ENCODE results near the gene ACAA2.
A peak's percentile ranks its signal among the peaks of the same experiment; 100 is the strongest.

Gene ACAA2

DNA sequence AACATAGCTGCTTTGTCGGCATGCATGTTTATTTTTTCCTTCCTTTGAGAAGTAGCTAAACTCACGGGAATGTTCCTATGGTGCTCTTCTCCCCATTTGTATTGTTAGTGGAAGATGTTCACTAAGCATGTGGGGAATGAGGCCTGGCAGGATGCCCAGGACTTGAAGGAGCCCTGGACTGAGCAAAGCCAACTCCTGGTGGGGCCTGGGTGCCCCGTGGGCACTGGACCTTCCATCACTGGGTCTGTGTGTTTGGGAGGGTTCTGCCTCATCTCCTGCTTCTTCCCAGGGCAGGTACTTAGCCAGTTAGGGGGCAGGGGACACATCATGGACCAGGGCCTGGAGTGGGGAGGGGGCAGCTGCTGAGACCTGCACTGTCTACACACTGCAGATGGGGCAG, 49.3 kb downstream of the ACAA2 start:
- no peak for DNase-seq

DNA sequence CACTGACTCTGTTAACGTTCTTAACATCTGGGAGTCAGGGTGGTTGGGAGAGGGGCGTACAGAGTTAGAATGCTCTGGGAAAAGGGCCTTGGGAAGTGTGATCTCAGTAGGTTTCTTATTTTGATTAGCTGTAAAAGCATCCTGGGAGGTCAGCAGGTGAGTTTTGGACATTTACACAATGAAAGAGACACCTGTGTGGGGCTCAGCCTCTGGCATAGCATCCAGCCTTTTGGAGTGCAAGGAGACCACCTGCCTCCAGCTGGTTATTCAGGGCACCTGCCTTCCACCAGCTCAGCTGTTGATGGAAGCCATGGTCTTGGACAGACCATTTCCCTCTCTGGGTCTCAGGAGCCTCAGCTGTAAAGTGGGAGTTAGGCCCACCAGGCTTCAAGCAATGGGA, 49.7 kb downstream of the ACAA2 start:
- DNase-seq = no peak

DNA sequence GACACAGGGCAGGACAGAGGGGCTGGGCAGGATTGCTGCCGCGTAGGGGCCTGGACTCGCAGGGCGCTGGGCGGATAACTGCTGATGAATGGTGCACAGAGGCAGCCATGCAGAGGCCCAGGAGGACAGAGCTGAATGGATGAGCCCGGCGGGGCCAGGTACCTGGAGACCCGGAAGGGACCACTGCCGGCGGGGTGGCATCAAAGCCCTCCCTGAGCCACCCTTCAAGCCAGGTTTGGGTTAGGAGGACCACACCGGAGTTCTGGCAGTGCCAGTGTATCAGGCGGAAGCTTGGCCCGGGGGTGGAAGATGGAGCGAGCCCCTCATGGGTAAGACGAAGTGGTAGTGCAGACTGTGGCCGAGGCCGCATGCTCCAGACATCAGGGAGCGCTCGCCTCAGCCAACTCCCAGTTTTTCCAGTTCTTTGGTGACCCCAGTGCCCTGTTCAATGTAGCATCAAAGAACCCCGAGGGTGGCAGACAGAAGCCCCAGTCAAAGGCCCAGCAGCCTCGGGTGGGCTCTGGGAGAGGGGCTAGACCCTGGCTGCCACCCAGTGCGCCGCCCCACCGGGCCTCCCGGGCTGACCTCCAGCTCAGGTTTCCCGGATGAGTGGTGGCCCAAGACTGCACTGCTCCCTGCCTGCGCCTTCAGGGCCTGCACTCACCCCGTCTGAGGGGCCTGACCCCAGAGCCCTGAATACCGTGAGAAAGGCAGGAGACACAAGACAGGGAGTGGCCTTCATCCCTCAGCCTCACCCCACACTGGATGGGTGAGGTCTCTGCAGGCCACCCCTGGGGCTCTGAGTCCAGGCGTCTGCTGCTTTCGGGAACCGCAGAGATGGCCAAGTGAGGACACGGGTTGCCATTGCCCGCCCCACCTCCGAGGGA, 50.9 kb downstream of the ACAA2 start:
- no peak for DNase-seq

DNA sequence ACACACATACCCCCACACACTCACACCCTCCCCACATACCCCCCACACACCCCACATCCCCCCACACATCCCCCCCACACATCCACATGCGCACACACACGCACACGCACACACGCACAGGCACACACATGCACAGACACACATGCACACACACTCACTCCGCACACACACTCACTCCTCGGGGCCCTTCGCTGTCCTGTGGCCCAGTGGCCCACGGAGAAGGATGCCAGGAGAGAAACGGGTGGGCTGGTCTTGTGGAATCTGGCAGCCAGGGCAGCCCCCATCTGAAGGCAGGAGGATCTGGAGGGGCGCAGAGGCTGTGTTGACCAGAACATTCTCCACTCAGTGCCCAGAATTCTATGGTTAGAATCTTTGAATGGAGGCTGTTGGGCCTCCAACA, 51.6 kb downstream of the ACAA2 start:
- DNase-seq = no peak

DNA sequence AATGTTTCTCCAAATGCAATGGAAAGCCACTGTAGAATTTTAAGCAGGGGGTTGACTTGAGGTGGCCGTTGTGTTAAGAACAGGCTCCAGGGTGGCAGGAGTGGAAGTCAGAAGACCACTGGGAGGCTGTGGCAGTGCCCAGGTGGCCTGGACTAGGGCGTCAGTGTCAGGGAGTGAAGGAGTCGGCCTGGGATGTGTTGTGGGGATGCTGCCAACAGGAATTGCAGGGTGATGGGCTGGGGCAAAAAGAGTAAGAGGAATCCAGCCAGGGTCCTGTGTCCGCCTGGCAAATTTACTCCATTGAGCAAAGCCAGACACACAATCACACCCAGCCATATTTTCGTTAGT, 55.1 kb downstream of the ACAA2 start:
- DNase-seq = no peak

DNA sequence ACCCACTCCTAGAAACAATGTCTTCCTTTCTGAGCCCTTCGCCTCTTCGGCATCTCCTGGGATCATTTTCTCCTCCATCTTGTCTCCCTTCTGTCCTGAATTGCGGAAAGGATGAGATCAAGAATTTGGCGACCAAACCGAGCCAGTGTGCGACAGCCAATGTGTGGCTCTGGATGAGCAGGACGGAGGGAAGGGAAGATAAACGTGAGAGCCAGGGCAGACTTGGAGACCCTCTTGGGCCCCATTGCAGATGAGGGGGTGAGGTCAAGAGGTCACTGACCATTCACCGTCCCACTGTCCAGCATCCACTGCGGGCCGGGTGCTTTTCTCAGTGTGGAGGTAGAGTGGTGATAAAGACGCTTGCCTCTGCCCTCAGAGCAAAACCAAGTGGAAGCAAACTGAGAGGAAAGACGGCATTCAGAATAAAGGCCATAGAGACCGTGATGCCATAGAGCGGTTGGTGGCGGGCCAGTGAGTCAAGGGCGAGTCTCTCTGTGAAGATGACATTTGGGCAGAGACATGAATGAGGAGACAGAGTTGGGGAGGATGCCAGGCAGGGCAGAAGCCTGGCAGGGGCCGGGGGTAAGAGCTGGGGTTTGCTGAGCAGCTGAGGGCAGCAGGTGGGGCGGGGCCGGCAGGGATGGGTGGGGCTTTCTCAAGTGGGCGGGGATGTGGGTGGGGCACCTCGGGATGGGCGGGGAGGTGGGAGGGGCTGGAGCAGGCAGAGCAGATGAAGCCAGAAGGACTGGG, 55.6 kb downstream of the ACAA2 start:
- DNase-seq = peak in 1 of 2 donors; percentile 10

DNA sequence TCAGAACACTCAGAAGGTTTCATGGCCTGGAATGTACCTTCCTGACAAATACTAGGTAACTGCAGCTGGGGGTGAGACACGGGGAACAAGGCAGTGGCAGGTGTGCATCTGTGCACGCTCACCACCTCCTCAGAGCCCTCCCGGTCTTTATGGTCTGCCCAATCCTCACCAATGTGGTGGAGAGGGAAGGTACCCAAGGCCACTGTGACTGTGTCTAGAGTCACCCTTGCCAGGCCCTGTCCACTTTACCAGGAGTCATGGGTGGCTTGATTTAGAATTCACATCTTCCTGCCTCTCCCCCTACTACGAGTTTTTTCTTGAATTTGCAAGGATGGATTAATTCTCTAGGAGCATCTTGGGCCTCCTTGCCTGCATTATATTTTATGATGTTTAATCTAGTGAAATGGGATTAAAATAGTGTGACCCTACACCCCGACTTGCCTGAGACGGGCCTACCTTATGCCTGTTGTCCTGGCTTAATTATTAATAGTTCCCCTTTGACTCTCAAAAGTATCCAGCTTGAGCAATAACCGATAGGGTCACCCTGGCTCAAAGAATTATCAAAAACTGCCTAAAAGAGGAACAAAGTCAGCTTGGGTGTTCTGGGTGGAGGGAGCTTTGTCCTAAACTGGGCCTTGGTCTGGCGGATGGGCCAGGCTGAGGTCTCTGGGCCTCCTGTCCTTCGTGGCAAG, 56.5 kb downstream of the ACAA2 start:
- no peak for DNase-seq

DNA sequence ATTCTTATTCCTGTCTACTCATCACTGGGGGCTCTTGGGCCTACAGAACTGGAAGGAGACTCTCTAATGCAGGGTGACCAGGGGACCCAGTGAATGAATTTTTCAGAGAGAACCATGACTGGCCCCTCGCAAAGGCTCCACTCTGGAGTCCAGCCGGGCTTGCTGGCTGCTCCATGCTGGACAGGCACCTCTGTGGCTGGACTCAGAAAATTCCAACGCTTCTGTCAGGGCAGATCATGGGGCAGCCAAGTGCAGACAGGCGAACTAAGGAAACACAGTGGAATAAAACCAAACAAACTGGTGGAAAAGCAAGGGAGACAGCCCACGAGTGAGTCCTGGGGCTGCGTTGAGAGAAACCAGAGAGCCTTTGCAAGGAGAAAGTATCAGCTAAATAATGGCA, 57.2 kb downstream of the ACAA2 start:
- no peak for DNase-seq

DNA sequence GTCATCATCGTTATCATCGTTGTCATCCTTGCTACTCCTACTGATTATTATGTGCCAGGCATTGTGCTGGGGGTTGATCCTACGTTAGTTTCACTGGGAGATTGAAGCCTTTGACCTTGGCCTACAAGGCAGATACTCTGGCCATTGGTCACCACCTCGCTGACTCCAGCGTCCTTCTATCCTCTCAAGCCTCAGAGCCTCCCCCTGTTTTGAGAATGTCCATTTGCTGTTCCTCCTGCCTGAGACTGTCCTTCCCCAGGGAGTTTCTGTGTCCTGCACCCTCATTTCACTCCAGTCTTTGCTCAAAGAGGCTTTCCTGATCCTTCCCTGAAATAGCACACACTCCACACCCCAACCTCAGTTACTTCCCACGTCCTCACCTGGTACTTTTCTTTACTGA, 57.8 kb downstream of the ACAA2 start:
- no peak for DNase-seq

DNA sequence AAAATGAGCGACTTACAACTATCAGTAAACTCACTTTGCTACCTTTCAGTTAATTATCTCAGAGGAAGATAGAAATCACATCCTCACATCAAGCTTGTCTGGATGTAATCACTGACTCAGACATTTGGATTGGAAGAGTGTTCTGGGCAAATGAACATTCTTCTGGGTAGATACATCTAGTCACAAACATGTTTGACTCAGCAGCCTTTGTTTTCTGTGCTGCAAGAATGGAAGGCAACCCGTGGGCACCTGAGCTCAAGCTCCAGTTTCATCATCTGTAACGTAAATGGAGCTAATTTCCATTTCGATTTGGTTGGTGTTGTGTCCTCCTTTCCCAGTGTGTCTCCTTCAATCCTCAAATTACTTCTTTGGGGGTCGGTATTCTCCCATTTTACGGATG, 58.5 kb downstream of the ACAA2 start:
- DNase-seq = no peak

DNA sequence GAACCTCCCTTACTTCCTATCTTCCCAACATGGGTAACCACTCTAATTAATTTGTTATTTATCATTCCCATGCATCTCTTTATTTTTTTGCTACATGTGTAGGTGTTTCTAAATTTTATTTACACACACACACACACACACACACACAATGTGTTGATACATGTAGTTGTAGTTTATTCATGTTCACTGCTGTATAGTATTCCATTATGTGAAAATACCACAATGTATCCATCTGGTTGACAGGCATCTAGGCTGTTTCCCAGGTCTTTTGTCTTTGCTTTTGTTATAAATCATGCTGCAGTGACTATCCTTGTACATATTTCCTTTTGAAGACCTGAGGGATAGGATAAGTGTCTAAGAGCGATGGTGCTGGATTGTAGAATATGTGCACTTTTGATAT, 59.7 kb downstream of the ACAA2 start:
- DNase-seq = no peak

DNA sequence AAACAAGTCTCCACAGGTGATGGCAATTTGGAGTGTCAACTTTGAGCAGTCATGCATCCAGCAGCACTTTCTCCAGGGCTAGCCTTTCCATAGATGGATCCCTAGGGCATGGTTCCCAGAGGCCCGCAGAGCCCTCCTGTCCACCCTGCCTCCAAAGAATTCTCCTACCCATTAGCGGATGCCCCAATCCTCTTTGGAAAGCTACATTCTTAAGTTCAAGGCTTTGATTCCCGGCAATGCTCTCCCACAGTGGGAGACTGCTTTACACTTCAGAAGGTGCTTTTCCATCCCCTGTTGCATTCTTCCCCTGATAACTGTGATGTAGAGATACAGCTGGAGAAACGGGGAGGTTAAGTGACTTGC, 61.3 kb downstream of the ACAA2 start:
- no peak for DNase-seq

DNA sequence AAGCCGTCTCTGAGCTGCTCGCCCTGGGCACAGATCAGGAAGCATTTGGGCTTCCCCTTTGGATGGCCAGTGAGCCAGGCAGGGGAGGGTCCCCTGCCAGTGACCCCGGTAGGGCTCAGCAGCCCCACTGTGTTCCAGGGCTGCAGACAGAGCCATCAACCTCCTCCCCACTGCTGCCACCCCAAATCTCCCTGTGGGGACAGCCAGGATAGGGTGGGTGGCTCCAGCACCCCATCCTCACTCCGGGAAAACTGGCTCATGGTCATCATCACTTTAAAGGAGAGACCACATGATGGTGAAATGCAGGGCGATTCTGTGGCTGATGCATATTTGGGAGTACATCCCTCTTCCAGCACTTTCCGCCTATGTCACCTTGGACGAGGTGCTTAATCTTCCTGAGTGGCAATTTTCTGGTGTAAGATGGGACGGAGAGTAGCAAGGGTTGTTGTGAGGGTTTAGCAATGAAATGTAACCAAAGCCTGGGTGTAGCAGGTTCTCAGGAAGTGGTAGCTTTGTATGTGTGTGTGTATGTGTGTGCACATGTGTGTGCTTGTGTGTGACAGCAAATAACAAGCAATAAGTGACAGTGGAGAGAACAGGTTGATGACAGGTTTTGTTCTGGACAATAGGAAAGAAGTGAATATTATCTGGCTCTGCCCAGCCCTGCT, 61.8 kb downstream of the ACAA2 start:
- DNase-seq = no peak

DNA sequence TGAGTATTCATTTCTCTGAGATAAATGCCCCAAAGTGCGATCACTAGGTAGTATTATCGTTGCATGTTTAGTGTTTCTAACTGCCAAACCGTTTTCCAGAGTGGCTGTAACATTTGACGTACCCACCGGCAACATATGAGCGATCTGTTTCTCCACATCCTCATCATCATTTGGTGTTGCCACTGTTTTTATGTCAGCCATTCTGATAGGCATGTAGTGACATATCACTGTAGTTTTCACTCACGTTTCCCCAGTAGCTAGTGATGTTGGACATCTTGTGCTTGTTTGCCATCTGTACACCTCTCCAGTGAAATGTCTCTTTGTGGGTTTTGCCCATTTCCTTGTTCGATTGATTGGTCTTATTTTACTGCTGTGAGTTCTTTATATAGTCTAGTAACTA, 63.8 kb downstream of the ACAA2 start:
- DNase-seq = no peak

DNA sequence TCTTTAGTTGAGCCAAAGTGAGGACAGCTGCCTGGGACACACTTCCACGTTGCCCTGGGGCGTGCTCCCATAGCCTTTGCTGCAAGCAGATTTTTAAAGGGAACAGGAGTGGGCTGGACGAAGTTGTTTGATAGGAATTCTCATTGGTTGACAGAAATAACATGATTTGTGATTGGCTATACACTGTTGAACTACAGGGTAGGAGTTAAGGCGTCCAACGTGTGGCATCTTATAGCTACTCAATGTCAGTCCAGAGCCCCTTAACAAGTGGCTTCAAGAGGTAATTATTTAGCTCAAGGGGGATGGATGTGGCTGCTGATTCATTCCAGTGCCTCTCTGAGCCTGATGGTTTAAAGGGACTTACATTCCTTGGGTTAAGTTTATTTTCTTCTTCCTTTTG, 65.5 kb downstream of the ACAA2 start:
- DNase-seq = no peak

DNA sequence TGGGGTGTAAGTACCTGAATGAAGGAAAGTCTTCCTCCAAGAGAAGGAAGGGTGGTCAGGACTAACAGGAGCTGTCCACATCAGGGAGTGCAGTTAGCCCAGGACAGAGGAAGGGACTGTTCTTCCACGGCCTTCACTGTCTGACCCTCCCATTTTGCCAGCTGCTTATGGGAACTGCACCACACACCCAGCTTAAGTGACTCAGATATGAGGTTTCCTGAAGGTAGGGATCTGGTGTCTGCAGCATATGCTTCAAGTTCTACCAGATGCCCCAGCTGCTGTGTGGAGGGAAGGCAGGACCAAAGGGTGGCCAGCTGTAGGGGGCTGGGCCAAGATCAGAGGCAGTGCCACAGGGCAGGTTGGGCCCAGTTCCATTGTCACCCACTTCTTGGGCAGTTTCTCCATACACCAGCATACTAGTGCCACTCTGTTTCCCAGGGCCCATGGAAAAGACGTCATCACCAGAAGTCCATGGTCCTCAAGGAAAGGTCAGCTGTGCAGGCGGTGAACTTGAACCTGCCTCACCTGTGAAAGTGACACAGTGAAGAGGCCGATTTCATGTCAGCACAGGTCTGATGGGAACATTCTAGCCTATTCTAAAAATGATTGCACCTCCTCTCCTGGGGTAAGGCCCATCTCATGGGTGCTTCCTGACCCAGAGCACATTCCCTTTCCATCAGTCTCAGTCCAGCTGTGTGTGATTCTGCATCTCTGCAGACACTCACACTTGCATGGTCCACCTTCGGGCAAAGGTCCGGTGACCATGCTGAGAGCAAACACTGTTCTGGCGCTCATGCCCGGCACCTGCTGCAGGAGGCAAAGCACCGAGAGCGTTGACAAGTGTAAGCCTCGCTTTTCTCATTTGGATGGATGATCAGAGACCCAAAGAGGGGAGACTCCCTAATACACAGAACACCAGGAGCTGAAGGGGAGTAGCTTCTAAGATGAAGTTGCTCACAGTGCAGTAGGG, 68.0 kb downstream of the ACAA2 start:
- DNase-seq = no peak

DNA sequence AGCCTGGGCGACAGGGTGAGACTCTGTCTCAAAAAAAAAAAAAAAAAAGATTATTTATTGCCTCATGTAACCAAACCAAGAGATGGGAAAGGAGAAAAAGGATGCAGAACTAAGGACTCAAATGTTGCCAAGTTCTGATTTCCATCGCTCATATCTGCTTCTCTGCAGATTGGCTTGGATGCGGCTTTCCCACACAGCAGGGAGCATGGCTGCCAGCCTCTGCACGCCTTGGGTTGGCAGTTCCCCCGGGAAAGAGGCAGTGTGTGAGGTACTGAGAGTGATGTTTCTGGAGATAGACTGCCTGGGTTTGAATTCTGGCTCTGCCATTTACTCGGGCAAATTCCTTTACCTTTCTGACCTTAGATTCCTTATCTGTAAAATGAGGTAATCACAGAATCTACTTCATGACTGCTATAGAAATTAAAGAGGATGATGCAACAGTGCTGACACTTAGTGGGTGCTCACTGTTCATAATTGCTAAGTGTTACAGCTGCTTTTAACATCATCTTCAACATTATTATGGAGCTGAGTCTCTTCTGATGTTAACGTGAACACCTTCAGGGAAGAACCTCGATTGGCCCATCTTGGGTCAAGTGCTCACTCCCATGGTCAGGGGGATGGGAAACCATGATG, 68.8 kb downstream of the ACAA2 start:
- DNase-seq = no peak

DNA sequence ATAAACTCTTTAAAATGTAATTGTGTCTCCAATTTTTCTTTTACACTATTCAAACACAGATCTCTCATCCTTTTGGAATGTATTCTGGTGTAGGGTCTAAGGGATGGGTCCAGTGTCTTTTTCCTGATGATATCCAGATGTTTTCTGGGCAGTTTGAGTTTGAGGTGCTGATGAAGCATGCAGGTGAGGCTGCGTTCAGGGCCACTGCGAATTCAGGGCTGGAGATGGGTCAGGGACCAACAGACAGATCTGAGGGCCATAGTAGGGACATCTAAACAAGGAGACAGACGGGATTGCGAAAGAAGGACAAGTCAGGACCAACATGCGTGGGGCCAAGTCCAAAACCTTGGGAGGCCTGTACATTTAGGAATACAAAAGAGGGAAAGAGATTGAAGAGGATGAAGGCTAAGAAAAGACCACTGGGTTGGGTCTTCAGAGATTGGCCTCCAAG, 70.2 kb downstream of the ACAA2 start:
- no peak for DNase-seq

DNA sequence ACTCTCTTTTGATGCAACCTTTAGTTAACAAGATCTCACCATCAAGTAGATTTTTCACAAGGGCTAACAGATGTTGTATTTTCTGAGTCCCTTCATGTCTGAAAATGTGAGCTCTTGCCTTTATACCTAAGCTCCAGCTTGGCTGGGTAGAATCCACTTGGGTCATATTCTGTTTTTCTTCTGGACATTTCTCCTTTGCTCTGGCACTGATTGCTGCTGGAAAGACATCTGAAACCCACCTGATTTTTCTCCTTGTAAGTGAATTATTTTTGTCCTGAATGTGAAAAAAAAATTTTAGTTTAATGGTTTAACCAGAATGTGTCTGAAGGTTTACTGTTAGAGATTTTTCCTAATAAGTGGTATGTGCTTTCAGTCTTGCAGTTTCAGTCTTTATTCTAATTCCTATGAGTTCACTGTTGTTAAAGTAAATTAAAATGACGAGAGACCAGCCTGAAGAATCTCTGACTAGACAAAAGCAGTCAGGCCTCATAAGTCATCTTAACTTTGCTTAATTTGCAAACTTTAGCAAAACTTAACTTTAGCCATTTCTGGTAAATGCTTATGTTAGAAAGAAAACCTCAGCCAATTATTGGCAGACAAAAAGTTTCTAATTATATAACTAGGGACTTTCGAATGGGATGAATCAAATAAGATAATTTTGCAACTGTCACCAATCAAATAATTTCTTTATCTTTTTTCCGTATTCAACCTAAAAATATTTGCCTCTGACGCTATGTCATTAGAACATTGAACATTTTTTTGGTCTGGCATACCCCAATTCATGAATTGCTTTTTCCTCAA, 70.8 kb downstream of the ACAA2 start:
- DNase-seq = no peak

DNA sequence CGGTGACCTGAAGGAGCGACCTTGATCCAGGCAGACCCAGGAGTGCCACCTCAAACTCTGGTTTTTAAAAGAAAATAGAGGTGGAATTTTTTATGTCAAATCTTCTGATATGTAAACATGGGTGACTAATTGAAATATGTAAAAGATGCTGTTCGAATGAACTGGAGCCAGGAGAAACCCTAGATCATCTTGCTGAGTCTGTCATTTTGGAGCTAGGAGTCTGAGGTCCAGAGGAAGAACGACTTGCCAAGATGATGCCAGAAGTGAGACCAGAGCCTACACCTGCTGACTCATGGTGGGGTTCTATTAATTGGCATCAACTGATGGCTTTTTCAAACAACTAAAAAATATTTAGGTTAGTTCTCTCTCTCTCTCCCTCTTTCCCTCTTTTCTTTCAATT, 74.1 kb downstream of the ACAA2 start:
- no peak for DNase-seq

DNA sequence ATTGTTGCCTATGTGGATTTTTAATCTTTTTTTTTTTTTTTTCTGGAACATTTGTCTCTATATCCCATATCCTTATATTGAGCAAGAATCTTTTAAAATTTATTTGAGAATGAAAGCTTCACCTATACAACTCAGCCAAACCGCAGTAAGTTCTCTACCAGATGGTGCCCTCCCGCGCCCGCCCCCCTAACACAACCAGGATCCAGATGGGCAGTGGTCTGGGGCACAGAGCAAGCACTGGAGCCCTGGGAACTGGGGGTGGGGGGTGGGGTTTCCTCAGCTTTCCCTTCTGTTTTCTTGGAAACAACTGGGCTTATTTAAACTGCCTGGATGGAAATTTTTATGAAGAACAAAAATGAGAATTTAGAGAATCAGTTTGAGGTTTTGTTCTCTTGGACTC, 74.6 kb downstream of the ACAA2 start:
- DNase-seq = no peak
